COLO668 (cell line): ENCODE measurements around the gene ROCK2.
"Not testable (repeated sequence)": the region's sequence is repeated elsewhere in the genome, so short reads cannot be mapped to it uniquely, and the experiment has no call there.

Experiments used
- DNase-seq: peaks from one replicate; lab custom pipeline; 2025; ENCODE audit not compliant: unreplicated experiment; lab: John Stamatoyannopoulos, UW

ROCK2 gene

DNA sequence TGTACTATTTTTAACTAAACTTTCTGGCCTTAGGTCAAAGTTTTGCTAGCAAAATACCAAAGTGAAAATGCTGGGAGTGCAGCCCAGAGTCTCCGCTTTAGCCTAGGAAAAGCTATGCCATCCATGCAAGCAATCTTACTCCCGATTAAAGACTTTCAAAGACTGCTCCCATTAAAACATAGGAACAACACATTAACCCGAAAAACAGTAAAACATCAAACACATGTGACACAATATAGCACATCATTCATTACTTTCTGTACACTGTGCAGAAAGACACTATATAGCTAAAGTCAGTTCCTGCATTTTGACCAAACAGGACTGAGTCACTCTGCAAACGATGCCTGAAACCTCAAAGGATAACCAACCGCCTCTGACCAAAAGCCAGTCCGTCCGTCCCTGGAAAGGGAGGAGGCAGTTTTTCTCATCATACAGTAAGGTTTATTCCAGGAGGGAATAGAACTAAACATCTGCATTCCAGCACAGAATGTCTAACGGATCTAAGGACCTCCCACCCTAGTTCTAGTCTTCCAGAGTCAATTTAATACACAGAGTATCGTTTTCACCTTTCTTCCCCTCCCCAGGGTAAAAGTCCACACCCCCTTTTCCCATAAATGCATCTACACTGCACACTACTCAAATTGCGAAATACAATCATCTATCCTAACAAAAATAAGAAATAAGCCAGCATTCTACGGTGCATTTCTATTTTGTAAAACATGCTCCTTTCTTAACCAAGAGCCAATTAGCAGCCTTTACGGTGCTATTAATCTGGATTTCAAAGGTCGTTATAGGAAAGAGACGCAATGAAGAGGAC is 1.7 kb downstream of the ROCK2 start:
- DNase-seq = peak; percentile 19

DNA sequence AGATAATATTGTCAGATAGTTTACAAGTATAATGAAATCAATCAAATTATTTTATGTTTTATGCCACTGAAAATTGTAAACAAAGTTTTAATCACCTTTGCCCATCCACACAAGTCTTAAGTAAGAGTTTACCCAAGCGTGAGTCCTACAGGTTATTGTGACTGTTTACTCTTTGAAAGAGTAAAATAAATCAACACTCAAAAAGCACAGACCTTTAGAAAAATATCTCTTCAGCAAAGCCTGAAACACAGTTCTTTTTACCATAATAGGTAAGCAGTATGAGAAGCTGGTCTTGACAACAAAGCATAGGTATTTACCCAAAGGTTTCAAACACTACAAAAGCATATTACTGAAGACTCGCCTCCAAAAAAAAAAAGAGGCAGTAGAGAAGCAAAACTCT is 3.7 kb downstream of the ROCK2 start:
- no peak for DNase-seq

DNA sequence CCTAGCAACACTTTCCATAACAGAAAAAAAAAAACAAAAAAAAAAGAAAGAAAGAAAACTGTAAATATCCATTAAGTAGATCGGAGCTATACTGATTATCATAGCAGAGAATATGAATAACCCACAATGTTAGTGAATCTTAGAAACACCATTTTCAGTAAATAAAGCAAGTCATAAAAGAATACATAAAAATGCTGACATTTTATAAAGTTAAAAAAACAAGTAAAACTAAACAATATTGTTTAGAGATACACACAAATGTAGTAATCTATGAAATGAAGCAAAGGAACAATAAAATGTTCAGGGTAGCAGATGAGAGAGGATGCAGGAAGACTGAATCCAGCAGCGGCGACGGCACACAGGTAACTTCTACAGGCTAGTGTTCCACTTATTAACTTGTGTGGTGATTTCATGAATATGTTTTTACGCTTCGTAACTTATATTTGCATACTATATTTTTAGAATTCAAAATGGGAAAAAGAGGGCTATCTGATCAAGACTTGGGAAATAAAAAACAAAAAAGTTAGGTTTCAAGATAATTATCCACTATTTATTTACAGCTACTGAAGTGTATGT is 4.8 kb downstream of the ROCK2 start:
- no peak for DNase-seq

DNA sequence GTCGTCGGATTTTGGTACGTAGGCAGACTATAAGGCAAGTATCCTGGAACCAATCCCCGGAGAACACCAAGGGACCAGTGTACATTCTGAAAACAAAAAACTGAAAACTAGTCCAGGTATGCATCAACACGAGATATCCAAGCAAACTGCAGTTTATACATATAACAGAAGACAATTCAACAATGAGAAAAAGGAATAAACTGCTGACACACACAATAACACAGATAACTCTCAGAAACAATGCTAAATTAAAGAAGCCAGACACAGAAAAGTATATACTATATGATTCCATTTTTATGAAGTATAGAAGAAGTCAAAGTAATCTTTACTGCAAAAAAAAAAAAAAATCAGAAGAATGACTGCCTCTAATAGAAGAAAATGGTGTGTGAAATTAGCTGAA is 5.9 kb downstream of the ROCK2 start:
- no peak for DNase-seq

DNA sequence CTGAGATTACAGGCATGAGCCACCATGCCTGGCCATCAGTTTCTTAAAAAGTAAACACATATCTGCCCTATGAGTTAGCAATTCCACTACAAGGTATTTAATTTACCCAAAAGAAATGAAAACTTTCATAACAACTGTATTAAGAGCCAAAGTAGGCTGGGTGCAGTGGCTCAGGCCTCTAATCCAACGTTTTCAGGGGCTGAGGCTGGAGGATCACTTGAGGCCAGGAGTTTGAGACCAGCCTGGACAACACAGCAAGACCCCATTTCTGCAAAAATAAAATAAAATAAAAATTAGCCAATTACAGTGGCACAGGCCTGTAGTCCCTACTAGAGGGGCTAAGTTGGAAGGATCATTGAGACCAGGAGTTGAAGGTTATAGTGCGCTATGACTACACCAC is 6.5 kb downstream of the ROCK2 start:
- no peak for DNase-seq

DNA sequence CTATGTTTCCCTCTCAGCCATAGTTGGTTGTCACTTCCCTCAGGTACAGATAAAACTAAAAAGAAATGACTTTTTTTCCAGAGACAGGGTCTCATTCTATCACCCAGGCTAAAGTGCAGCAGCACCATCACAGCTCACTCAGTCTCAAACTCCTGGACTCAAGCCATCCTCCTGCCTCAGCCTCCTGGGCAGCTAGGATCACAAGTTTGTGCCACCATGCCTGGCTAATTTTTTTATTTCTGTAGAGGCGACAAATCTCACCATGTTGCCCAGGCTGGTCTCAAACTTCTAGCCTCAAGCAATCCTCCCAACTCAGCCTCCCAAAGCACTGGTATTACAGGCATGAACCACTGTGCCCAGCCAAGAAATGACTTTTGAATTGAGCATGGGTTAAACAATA is 8.2 kb downstream of the ROCK2 start:
- DNase-seq = no peak

DNA sequence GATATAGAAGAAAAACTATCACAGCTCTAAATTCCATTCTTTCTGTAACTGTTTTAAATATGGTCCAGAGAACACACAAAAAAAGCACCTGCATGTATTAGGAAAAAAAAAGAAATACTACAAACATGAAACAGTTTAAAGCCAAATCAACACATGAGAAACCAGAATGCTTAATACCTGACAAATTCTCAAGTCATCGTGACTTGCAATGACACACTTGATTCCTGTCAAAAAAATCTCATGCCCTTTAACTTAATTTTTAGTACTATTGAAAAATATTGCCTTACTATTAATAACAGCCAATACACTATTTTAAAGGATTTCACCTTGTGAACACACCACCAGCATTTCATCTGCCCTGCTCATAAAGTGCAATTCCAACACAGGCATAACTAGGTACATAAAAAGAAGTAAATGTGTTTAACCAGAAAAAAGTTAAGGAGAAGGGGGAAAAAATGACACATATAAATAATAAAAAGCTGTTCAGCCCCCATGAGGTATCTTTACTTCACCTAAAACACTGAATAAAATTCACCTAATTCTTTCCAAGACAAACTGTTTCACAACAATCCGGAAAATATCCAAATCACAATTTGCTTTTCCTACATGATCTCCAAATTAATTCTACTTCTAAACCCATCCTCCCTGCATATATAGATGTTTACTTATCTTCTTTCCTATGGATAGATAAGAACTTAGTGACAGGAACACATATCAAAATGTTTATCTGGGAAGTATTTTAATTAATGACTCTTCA is 10.8 kb downstream of the ROCK2 start:
- no peak for DNase-seq

DNA sequence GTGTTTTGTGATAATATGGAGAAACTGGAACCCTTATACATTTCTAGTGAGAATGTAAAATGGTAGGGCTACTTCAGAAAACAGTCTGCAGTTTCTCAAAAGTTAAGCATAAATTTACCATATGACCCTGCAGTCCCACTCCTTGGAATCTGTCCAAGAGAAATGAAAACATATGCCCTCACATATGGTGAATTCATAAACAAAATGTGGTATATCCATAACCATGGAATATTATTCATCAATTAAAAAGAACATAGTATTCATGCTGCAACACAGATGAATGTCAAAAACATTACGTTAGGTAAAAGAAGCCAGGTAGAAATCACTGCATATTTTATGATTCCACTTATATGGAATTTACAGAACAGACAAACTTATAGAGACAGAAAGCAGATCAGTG is 11.8 kb downstream of the ROCK2 start:
- no peak for DNase-seq

DNA sequence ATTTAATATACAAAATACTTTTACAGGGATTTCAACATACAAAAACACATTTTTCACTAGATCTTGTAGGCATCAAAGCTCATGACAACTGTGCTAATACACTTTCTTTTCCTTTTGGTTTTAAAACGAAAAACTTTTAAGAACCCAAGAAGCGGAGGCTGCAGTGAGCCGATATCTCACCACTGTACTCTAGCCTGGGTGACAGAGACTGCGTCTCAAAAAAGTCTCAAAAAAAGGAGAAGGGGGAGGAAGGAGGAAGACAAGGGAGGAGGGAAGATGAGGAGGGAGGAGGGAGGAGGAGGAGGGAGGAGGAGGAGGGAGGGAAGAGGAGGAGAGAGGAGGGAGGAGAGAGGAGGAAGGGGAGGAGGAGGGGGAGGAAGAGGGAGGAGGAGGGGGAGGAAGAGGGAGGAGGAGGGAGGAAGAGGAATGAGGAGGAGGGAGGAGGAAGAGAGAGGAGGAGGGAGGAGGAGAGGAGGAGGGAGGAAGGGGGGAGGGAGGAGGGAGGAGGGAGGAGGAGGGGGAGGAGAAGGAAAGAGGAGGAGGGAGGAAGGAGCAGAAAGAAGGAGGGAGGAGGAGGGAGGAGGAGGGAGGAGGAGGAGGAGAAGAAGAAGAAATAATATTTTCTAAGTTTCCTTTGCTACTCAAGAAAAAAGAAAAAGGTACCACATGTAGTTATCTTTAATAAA is 13.8 kb downstream of the ROCK2 start:
- DNase-seq = no peak

DNA sequence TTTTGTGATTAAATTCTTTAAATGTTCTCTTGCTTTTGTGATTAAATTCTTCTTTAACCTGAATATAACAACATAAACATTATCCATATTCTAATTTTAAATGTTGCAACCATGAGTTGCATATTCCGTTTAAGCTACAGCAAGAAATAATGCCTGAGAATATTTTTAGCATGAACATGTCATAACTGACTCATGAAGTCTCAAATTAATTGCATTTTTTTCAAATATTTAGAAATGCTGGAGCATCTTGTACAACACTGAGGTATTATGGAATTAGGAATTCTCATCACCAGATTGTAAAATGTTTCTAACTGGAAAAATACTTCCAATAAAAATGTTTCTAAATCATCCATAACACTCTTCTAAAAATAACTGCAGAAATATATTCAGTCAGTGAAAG is 14.7 kb downstream of the ROCK2 start:
- DNase-seq = no peak

DNA sequence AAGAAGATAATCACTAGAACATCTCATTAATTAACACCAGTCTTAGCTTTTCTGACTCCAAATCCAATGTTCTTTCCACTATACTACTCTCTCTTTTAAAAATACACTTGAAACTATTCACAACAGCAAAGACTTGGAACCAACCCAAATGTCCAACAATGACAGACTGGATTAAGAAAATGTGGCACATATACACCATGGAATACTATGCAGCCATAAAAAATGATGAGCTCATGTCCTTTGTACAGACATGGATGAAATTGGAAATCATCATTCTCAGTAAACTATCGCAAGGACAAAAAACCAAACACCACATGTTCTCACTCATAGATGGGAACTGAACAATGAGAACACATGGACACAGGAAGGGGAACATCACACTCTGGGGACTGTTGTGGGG is 15.9 kb downstream of the ROCK2 start:
- not testable (repeated sequence) for DNase-seq

DNA sequence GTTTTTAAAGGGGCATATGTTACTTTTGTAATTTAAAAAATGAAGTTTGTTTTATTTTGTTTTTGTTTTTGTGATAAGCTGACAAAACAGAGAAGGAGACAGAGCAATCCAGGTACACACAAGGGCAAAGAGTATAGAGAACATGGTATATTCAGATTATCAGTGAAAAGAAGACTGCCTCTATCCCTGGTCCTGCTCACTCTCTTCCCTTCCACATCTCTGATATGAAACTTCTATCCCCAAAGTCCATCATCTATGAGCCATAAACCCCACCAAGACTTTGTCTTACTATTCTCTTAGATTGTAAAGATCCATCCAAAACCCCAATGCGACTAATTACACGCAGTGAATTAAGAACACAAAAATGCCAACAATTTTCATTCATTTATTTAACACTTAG is 16.6 kb downstream of the ROCK2 start:
- DNase-seq = no peak

DNA sequence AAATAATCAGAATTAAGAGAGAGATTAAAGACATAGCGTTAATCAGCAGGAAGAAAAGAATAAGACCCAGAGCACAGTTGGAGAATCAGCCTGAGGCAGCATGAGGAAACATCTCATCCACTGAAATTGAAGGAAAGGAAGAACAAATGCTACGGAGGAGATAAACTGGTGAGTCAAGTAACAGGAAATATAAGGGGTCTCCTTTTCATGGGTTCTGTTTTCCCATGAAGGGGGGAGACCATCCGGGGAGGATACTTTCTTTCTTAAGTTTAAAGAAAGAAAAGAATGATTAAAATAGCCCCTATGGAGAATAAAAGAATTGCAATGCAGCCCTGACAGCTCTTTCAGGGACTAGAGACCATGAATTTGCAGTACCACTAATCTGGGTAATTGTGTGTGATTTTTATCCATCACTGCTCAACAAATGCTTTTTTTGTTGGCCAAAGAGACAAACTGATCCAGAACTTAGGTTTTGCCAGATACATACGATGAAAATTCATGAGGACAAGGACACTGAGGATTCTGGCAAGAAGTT is 17.7 kb downstream of the ROCK2 start:
- no peak for DNase-seq

DNA sequence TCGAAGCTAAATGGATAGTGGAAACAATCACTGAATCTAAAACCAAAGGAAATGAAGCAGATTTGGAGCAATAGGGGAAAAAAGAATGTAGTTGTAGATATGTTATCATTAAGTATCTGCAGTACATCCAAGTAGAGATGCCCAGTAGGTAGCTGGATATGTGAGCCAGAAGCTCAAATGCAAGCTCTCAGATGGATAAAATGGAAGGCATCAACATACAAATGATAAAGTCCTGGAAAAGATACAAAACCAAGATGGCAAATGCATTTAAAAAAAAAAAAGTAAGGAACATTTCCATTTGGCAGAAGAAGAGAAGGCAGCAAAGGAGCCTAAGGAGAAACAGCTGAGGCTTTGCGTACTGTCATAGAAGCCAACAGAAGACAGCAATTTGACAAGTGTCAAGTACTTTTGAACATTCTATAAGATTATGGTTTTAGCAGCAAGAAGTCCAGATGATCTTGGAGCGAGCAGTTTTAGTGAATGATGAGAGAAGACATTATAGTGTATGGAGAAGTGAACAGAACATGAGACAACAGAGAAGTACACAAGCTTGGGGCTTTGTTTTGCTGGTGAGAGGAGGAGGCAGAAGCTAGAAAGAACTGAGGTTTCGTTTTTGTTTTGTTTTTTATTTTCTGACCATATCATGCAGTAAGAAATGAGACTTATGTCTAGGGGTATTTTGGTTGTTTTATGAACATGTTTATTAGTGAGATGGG is 18.3 kb downstream of the ROCK2 start:
- DNase-seq = no peak

DNA sequence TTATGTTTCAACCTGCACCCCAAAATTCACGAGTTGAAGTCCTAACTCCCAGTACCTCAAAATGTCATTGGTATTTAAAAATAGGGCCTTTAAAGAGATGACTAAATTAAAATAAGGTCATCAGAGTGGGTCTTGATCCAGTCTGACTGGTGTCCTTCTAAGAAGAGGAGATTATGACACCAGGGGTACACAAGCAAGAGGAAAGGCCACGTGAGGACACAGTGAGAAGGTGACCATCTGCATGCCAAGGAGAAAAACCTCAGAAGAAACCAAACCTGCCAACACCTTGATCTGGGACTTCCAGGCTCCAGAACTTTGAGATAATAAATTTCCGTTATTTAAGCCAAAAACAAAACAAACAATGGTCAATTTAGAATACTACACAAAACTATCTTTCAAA is 22.6 kb downstream of the ROCK2 start:
- no peak for DNase-seq

DNA sequence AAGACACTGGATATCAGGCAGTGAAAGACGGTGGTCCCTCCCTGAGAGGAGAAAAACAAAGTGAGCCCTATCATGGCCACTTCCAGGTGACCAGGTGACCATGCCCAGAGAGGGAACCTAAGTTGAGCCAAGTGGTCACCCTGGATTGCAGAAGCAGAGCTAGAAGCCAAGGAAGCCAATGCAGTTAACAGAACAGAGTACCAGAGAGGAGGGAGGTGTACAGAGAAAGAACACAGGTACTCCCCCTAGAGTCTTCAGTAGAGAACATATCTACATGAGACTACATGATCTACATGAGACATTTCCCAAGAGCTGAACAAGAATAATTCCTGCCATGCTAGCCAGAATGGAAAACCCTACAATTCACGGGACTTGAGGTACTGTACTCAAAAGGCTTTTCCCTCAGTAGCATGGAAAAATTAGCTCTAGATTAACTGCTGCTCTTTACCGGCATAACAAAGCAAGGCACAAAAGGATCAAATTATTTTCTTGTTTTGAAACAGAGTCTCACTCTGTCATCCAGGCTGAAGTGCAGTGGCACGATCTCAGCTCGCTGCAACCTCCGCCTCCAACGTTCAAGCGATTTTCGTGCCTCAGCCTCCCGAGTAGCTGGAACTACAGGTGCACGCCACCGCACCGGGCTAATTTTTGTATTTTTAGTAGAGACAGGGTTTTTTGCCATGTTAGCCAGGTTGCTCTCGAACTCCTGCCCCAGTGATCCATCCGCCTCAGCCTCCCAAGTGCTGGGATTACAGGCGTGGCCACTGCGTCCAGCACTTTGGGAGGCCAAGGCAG is 23.5 kb downstream of the ROCK2 start:
- no peak for DNase-seq

DNA sequence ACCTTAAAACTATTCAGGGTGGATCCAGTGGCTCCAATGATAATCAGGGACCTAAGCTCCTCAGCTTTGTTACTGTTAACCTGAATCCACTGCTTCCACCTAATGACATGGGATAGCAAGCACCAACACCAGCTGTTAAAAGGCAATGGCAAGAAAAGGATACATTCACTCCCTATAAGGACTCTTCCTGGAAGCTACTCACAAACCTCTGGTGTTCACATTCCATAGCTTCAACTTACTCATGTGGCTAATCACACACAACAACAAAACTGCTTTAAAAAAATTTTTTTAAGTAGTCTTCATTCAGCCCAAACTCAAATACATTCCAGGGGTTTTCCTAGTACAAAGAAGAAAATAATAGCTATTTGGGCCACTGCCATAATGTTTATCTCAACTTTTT is 24.5 kb downstream of the ROCK2 start:
- no peak for DNase-seq

DNA sequence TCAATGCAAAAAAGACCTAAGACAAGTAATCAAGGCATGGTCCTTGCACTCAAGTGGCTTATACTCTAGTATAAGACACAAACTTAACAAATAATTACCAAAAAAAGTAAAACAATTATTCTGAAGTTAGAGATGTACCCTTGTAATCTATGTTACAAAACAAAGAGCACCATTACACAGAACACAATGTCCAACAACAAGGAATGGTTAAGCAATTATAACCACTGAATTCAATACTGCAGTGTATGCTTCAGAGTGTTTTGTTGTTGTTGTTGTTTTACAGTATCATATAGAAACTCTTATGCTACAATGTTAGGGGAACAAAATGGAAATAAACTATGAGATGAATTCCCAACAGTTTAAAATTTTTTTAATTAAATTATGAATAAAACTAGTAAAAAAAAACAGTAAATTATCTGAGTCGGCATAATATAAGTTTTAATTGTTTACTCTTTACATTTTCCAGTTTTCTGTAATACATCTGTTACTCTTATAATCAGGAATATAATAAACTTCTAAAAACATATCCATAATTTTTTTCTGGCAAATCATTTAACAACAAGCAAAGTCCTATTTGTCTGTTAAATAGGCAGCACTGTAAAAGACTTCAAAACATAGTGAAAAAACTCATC is 29.2 kb downstream of the ROCK2 start:
- DNase-seq = no peak

DNA sequence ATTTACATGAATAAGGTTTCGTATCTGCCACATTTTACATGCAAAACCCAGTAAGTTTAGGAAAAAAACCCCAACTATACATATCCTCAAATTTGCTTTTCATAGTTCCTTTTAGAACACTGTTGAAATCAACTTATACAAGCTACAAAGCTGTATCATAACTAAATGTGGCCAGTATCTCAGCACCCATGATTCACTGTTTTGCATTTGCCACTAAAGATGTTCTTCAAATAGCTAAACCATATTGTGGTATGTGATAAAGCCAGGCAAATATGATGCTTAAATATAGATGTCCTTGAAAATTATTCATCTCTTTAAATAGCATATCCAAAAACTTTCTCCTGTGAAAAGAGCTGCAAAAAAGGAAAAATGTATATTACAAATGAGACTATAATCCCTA is 29.9 kb downstream of the ROCK2 start:
- DNase-seq = no peak
